HG03039 (cell line): ENCODE measurements around the gene GALR2.

Experiments
- ATAC-seq: cut with Tn5 transposase; IDR thresholded peaks from one replicate; pipeline ENCODE4 v1.9.1; 2021; ENCODE audit warnings: mild to moderate bottlenecking, moderate library complexity; ENCODE audit not compliant: unreplicated experiment

GALR2 gene

GRCh38 chr17:76124582-76125390 lies 50.2 kb downstream of the GALR2 start:
- ATAC-seq, result no peak

GRCh38 chr17:76125391-76125675 lies 50.8 kb downstream of the GALR2 start:
- ATAC-seq, result no peak

GRCh38 chr17:76125922-76126321 lies 51.3 kb downstream of the GALR2 start:
- no peak for ATAC-seq
